ENCODE measurements around the gene AOC3. TPM values are rescaled to one million over a fixed set of nuclear protein-coding genes. Genes with fewer than 3 reads are reported as not detected.

The AOC3 gene
- total RNA-seq (2021; fragmentation: NEBNext Ultra II Directional; extraction: Animal tissue kit (Norgen Biotek cat#: 25700)) (2.1 and 2.7 TPM in 2 replicates), polyA plus RNA-seq (2011; rRNA removed) (2.5 and 4.1 TPM in 2 replicates), polyA minus RNA-seq (2011; rRNA and poly(A)+ RNA removed) (0.93 and 1.8 TPM in 2 replicates)
- 3.1 TPM for polyA plus RNA-seq (2011; cell fraction: cytosol; rRNA removed)
- 16.8 TPM for polyA plus RNA-seq (2011; cell fraction: nucleus; rRNA removed)
- 2.6 to 3.5 TPM (median 3.1 TPM) in 4 replicates for polyA plus RNA-seq (2012, experiment 1 of 2)
- polyA plus RNA-seq (2012, experiment 2 of 2): 1.2 TPM
- polyA plus RNA-seq (2013, experiment 1 of 2): 1.7 TPM
- polyA plus RNA-seq (2013, experiment 2 of 2): 1.5 TPM
- 1.1 TPM for polyA minus RNA-seq (2011; cell fraction: cytosol; rRNA and poly(A)+ RNA removed)
- polyA minus RNA-seq (2011; cell fraction: nucleus; rRNA and poly(A)+ RNA removed): 2.8 TPM
- long read RNA-seq, experiment 1: 0 reads
- long read RNA-seq, experiment 2: 0 reads

DNA sequence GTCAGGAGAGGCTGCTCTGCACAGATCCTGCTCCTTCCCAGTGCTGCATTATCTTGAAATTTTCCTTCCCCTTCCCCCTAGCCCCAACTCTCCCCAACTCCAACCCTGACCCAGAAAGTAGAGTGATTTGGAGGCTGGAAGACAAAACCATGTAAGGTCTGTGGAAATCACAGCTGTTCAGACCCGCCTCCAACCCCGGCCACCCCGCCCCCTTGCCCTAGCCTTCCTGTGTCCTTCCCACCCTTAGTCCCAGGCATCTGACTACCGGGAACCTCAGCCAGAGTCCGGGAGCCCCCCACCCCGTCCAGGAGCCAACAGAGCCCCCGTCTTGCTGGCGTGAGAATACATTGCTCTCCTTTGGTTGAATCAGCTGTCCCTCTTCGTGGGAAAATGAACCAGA lies at the start of gene AOC3:
AOC3 (plus strand) TSS at position 246 of the 400 bp plus-strand sequence; CDS start at position 391, 145 bp downstream.
- DNase-seq (ENCODE audit: low read depth in 1 of 2, low spot score in 2 of 2): no peak
- POLR2A ChIA-PET (ENCODE audit: partially characterized antibody): interaction anchor here (1.0 to 10.4 kb wide), 2 partner anchors 9 to 15 kb away, joined by 3 to 111 read pairs; partner anchors contain the start of gene PSME3
- TF ChIP-seq CBX5 (IDR thresholded peaks at IDR 0.05; ENCODE audit: low read depth, low read length): no peak
- no peak for TF ChIP-seq CTBP2 (IDR thresholded peaks at IDR 0.05; ENCODE audit: borderline replicate concordance, insufficient read depth, insufficient read length, low read length)
- TF ChIP-seq BACH1 (IDR thresholded peaks at IDR 0.05; ENCODE audit: low read length): no peak
- TF ChIP-seq E2F6 (IDR thresholded peaks at IDR 0.05): no peak
- no peak for TF ChIP-seq TBP (IDR thresholded peaks at IDR 0.05; ENCODE audit: low read depth, low read length)
- no peak for TF ChIP-seq RBBP5 (IDR thresholded peaks at IDR 0.05; ENCODE audit: borderline replicate concordance, low read depth, low read length)
- no peak for TF ChIP-seq CTCF (IDR thresholded peaks at IDR 0.05; ENCODE audit: control extremely low read depth in 1 of 3, insufficient read depth in 1 of 3, low read depth in 1 of 3, low read length in 3 of 3)

More for the DNA sequence above, at the start of gene AOC3:
- Histone ChIP-seq H3K23ac (ENCODE audit: insufficient read length) (no peak within 1 kb of the TSS), H2AFZ (ENCODE audit: low read length) (no peak within 1 kb of the TSS), H3K4me1 (replicated peaks in 1 of 4; ENCODE audit: control insufficient read depth in 3 of 4, insufficient read depth in 4 of 4, low read length in 3 of 4) (no peaks in the 10 kb centered on the region; a peak in 1 of 7 replicates), H3K4ac (replicated peaks; ENCODE audit: insufficient read length, low read depth, low read length) (no peak within 1 kb of the TSS), H3K14ac (ENCODE audit: insufficient read length) (no peak within 1 kb of the TSS), H3K9ac (replicated peaks in 1 of 4; ENCODE audit: extremely low read depth in 1 of 4, low read depth in 3 of 4, low read length in 3 of 4) (no peak within 1 kb of the TSS), H4K91ac (replicated peaks; ENCODE audit: insufficient read length, low read length) (no peak within 1 kb of the TSS), H2BK12ac (ENCODE audit: low read depth, low read length) (no peak within 1 kb of the TSS), H3K79me2 (ENCODE audit: control insufficient read depth in 1 of 2, insufficient read depth in 2 of 2, low read length in 2 of 2) (no peaks in the 10 kb centered on the region), H2BK5ac (ENCODE audit: low read depth, low read length) (no peak within 1 kb of the TSS), H3K9me3 (ENCODE audit: insufficient read depth in 2 of 2, low read depth in 1 of 2, low read length in 1 of 2) (no peaks in the 10 kb centered on the region), H2BK120ac (replicated peaks; ENCODE audit: low read depth, low read length) (no peak within 1 kb of the TSS), H2AK5ac (ENCODE audit: low read depth, low read length) (no peak within 1 kb of the TSS), H3K4me3 (ENCODE audit: extremely low read depth in 1 of 4, insufficient read depth in 2 of 4, low read depth in 3 of 4, low read length in 4 of 4) (no peak within 1 kb of the TSS), H2BK20ac (ENCODE audit: low read length) (no peak within 1 kb of the TSS), H3K27me3 (replicated peaks in 1 of 4; ENCODE audit: control insufficient read depth in 3 of 4, extremely low read depth in 1 of 4, insufficient read depth in 3 of 4, low read length in 3 of 4) (no peaks in the 10 kb centered on the region; a peak in 1 of 7 replicates), H3K27ac (ENCODE audit: low read depth, low read length) (no peak within 1 kb of the TSS), H4K20me1 (replicated peaks in 1 of 2; ENCODE audit: control insufficient read depth in 1 of 2, insufficient read depth in 2 of 2, low read length in 2 of 2) (peaks cover 3 to 9% of the 10 kb centered on the region in 2 experiments), H2BK15ac (ENCODE audit: low read length) (no peak within 1 kb of the TSS), H4K5ac (ENCODE audit: insufficient read length, low read depth, low read length) (no peak within 1 kb of the TSS), H3K23me2 (ENCODE audit: low read depth, low read length) (no peaks in the 10 kb centered on the region), H3K36me3 (ENCODE audit: control insufficient read depth in 2 of 4, insufficient read depth in 4 of 4, low read length in 3 of 4) (no peaks in the 10 kb centered on the region; a peak in 1 of 8 replicates), H3K4me2 (ENCODE audit: insufficient read depth in 1 of 2, low read depth in 2 of 2, low read length in 2 of 2) (no peak within 1 kb of the TSS), H4K8ac (ENCODE audit: extremely low read depth, insufficient read depth, low read length) (no peak within 1 kb of the TSS), H3K56ac (replicated peaks; ENCODE audit: insufficient read length, low read depth, low read length) (no peak within 1 kb of the TSS), H3K79me1 (ENCODE audit: low read depth, low read length) (no peaks in the 10 kb centered on the region; the same call in 1 of the 2 replicates), H3K18ac (ENCODE audit: extremely low read depth, low read length) (no peak within 1 kb of the TSS)
- WGBS, 2 experiments (ENCODE audit: extremely low coverage in 1 of 2, insufficient coverage in 1 of 2, insufficient read length in 1 of 2, insufficient replicate concordance in 2 of 2, low coverage in 1 of 2, low lambda C conversion rate in 2 of 2, missing lambda C conversion rate in 1 of 2): 85% methylated on average over 6 of the region's 9 CpGs; no CpG with 5 or more reads in 1 of the 2 experiments
- no peak for FAIRE-seq
- CTCF ChIA-PET (ENCODE audit: partially characterized antibody): interaction anchor here (0.6 to 1.9 kb wide), 5 partner anchors 8 to 370 kb away, joined by 4 to 5 read pairs (median 5); no protein-coding TSS in a partner anchor

Measured in H1 (cell line).